GM19463 (cell line): ENCODE data around the gene ANKLE2.
A peak's percentile ranks its signal among the peaks of the same experiment; 100 is the strongest.
"Not testable (repeated sequence)": the region's sequence is repeated elsewhere in the genome, so short reads cannot be mapped to it uniquely, and the experiment has no call there.

ENCODE experiments used
- ATAC-seq: cut with Tn5 transposase; IDR thresholded peaks from one replicate; pipeline ENCODE4 v1.9.1; 2021; ENCODE audit warnings: mild to moderate bottlenecking, moderate library complexity; ENCODE audit not compliant: unreplicated experiment

ANKLE2 gene

DNA sequence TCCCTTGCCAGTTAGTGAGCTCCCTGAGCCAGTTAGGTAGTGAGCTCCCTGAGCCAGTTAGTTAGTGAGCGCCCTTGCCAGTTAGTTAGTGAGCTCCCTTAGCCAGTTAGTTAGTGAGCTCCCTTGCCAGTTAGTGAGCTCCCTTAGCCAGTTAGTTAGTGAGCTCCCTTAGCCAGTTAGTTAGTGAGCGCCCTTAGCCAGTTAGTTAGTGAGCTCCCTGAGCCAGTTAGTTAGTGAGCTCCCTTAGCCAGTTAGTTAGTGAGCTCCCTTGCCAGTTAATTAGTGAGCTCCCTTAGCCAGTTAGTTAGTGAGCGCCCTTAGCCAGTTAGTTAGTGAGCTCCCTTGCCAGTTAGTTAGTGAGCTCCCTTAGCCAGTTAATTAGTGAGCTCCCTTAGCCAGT is 69.6 kb downstream of the ANKLE2 start:
- ATAC-seq = not testable (repeated sequence)

DNA sequence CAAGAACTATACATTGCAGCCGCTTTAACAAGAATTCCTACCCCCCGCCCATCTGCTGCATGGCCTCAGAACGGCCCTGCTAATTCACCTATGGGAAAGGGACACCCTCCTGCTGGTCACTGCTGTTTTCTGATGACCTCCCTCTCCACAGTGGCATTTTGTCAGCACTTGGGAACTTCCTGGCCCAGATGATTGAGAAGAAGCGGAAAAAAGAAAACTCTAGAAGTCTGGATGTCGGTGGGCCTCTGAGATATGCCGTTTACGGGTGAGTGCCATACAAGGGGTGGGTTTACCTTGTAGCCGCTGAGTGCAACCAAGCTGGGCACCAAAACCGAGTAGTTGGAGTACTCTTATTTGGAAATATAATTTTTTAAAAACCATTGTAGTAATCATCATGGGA is 71.5 kb downstream of the ANKLE2 start:
- no peak for ATAC-seq

DNA sequence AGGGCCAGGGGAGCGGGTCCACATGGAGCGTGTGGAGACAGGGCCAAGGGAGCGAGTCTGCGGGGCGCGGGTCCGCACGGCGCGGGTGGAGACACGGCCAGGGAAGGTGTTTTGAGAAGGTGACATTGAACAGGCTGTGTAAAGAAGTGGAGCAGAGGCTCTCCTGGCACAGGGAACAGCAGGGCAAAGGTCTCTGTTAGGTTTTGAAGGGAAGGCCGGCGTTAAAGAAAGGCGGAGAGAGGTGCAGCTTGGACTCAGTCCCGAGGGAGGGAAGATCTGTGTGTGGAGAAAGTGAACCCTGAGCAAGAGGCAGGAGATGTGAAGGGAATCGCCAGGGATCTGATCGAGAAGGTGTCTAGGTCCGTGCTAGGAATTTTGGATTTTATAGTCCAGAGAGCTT is 72.4 kb downstream of the ANKLE2 start:
- ATAC-seq = no peak

DNA sequence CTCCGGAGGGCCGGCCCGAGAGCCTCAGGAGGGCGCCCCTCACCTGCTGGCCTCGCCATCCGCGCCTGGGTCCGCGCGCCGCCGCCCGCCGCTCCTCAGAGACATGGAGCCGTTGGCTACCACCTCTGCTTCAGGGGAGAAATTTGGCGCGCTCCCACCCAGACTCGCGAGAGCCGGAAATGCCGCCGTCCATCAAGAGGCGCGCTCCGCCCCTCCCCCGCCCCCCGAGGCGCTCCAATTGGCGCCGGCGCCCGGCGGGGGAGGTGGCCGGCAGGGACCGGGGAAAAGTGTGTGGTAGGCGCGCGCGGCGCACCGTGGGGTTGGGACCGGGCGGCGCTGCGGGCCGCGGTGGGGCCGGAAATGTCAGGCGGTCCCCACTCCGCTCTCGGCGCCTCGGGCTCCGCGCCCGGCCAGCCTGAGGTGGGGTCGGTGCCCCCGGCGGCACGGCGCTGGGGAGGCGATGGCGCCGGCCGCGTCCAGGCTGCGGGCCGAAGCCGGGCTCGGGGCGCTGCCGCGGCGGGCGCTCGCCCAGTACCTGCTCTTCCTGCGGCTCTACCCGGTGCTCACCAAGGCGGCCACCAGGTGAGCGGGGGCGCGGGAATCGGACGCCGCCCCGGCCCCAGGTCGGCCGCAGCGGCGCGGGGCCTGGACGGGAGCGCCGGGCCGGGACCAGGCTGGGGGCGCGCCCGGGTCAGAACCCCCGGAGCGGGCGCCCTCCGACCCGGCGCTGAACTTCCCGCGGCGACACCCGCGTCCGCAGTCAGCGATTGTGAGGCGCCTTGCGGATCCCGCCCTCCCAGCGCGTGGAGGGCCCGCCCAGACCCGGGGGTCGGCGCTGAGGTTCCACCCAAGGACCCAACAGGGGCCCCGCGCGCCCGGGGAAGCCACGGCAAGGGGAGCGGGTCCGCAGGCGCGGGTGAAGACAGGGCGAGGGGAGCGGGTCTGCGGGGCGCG is 74.1 kb downstream of the ANKLE2 start, which contains the start of the genes POLE and PXMP2:
Gene POLE (minus strand): TSS at position 132 of the 954 bp plus-strand sequence. CDS start 27 bp downstream, at position 105.
Gene PXMP2 (plus strand): TSS at position 377 of the 954 bp plus-strand sequence. CDS start 84 bp downstream, at position 461.
- ATAC-seq = peak; percentile 93

DNA sequence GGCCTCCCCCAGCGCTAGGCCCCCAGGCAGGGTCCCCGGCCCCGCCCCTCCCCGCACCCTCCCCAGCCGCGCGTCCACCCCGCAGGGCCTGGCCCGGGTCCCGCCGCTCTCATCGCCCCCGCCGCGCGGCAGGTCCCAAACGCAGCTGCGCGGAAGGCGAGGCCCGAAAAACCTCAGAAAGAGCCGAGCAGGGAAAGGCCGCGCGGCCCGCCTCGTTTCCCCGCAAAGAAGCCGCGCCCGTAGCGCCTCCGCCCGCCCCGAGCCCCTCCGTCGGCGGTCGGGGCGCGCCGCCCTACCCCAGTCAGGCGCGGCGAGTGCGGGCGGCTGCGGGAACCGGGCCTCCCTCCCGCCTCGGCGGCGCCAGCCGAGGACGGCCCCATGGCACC is 74.8 kb downstream of the ANKLE2 start:
- peak; percentile 32 for ATAC-seq

DNA sequence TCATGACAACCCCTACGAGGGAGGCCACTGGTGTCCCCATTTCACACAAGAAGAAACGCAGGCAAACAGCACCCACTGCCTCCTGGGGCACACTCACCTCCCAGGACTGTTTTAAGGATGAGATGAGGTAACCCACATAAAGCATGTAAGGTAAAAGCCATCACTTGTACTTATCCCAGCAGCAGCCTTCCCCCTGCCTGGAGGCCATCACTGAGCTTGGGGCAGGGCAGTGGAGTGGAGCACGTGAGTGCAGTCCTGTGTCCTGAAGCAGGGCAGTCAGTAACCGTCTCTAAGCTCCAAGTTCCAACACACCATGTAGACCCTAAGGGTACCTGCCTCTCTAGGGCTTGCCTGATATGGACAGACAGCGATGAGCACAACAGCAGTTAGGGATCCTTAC is 76.2 kb downstream of the ANKLE2 start:
- ATAC-seq = no peak

DNA sequence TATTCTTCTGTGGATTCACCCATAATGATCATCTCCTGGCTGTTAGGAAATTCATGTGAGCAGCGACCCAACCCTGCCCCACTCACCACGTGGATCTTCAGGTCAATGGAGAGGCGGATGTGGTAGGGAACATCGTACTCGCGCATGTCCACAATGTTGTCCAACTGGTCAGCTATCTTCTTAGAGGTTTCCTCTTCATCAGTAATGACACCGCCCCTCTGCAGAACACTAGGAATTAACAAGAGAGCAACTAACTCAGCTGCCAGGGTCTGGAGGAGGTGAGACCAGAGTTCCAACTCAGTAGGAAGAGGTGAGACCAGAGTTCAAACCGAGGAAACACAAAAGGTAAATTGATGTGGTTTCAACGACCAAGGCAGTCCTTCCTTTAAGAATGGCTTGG is 84.1 kb downstream of the ANKLE2 start:
- ATAC-seq = no peak

DNA sequence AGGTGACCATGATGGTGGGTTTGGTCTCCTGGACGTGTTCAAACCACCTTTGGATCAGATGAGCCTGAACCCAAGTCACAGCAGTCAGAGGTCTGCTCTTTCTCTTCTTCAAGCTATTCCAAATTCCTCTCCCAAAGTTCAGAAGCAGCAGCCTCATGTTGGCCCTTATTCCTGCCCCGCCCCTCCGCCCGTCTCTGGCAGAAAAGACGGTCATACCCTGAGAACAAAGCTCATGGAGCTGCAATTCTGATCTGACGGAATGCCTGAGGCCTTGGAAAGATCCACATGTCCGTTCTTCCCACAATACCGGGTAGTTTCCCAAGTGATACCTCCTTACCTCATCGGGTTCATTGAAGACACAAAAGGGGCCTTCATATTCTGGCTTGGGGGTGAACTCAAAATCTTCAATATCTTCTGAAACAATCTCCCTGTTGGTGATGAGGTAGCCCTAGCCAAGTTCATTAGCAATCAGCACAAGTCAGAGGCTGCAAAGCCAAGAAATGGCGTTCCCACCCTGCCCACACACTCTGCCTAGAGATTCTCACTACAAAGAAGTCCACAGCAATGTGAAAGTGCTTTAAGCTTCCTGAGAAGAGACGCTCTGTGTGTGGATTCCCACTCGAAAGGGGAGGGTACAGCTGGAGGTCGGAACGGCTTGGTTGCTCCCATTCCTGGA is 85.7 kb downstream of the ANKLE2 start:
- ATAC-seq = no peak
